HS-27A (cell line): Measurements from ENCODE around the gene COG8.
"Not testable (repeated sequence)": the region's sequence is repeated elsewhere in the genome, so short reads cannot be mapped to it uniquely, and the experiment has no call there.

Source experiments
- DNase-seq: peaks from one replicate; pipeline ENCODE4 v3.0.0-alpha.2; 2012; ENCODE audit warnings: low read depth, missing footprints

Gene COG8, protein sequence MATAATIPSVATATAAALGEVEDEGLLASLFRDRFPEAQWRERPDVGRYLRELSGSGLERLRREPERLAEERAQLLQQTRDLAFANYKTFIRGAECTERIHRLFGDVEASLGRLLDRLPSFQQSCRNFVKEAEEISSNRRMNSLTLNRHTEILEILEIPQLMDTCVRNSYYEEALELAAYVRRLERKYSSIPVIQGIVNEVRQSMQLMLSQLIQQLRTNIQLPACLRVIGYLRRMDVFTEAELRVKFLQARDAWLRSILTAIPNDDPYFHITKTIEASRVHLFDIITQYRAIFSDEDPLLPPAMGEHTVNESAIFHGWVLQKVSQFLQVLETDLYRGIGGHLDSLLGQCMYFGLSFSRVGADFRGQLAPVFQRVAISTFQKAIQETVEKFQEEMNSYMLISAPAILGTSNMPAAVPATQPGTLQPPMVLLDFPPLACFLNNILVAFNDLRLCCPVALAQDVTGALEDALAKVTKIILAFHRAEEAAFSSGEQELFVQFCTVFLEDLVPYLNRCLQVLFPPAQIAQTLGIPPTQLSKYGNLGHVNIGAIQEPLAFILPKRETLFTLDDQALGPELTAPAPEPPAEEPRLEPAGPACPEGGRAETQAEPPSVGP

DNA sequence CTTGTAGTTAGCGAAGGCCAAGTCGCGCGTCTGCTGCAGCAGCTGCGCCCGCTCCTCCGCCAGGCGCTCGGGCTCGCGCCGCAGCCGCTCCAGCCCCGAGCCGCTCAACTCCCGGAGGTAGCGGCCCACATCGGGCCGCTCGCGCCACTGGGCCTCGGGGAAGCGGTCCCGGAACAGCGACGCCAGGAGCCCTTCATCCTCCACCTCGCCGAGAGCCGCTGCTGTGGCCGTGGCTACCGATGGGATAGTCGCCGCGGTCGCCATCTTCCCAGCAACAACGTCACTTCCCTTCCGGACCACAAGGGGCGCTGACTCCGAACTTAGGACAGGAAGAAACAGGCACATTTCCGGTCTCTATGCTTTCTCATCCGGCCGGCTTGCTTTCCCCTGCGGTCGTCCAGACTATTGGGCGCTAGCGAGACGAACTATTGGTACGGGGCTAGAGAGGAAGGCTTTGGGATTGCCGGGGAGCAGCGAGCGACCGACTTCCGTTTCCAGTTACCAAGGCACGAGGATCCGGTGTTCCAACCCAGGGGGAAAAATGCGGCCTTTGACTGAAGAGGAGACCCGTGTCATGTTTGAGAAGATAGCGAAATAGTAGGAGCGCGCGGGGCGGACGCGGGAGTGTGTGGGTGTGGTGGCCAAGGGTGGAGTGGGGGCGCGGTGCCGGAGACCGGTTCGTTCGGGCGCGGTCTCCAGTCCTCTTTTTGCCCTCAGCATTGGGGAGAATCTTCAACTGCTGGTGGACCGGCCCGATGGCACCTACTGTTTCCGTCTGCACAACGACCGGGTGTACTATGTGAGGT, at the start of gene COG8, which contains the start of gene NIP7:
COG8 (minus strand) TSS at position 276 of the 806 bp plus-strand sequence; CDS start at position 264, 12 bp downstream.
NIP7 (plus strand) TSS at position 484 of the 806 bp plus-strand sequence; CDS start at position 542, 58 bp downstream.
- peak; percentile 96 for DNase-seq

DNA sequence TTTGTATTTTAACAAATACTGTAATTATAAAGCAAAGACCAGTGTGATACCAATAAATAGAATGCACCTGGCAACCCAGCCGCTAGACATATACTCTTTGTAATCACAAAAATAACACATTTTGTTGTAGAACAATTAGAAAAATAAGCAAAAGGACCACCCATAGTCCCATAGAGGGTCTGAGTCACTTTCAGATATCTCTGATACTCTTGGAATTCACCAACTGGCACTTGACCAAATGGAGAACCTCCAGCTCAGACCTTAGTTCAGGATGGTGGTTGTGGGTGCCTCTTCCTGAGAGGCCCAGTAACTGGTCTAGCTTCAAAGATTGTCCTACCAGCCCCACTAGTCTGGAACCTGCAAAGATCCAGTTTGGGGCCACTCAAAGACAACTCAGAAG, 47.2 kb upstream of the COG8 start:
- DNase-seq: peak; percentile 65

DNA sequence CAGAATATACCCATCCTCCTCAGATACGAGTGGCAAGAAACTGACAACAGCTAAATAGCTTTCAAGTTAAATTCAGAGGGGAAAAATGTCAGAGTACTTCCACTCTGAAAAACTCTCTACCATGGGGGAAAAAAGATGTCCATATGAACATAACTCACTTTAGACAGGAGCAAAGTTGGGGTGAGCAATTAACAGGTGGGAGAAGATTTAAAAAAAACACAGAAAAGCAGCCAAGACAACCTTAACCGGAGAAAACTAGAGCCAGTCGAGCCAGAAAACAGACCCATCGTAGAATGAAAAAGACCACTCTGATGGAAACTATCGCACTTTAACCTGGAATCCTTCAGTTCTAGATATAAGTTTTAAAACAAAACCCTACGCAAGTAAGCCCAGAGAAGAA, 45.6 kb upstream of the COG8 start:
- no peak for DNase-seq

DNA sequence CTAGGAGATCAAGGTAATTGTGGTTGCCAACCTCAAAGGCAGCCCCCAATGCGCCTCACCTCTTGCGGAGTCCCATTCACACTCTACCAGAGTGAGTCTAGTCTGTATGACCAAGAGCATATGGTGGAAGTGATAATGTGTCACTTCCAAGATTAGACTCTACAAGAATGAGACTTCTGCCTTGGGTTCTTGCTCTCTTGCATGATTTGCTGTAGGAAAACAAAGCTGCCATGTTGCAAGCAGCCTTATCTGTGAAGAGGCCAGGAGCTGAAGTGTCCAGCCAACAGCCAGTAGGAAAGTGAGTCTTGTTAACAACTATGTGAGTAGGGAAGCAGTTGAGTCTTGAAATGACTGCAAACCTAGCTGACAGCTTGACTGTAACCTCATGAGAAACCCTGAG, 43.1 kb upstream of the COG8 start:
- DNase-seq: no peak

DNA sequence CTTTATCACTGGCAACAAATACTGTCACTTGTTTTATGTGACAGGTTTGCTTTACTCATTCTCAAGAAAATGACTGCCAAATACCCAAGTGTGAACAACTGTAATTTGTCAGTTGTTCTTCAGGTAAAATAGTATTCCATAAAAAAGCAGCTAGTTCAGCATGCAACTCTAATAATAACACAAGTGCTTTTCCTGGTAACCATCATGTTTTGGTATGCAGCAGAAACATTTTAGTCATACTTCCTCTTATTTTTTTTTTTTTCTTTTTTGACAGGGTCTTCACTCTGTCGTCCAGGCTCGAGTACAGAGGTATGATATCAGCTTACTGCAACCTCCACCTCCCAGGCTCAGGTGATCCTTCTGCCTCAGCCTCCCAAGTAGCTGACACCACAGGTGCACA, 41.9 kb upstream of the COG8 start:
- no peak for DNase-seq

DNA sequence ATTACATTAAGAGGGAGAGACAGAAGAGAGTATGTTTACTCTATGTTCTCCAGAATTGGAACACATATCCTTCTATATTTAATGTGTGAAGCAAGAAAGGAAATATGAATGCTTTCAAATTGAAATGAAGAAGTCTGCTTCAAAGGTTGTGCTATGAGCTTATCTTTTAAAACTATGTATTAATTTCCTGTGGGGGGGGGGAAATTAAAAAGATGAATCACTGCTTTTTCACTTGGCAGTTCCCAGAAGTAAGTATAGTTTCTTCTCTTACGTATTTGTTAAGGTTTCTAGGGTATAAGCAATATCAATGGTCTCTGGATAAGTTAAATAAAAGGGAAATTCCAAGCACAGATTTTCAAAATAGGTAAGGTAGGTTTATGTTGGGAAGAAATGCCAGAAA, 39.4 kb upstream of the COG8 start:
- DNase-seq: no peak

DNA sequence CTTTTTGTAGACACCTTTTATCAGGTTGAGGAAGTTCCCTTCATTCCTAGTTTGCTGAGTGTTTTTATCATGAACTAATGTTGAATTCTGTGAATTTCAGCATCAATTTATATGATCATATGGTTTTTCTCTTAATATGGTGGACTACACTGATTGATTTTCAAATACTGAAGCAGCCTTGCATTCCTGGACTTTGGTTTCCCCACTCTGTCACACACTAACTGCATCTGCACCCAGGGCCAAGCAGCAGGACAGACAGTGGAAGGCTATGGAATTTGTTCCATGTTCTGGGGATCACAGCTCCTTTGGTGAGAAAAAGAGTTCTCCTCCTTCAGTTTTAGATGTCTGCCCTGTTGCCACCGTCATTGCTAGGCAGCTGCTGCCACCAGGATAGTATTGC, 38.7 kb upstream of the COG8 start:
- no peak for DNase-seq

DNA sequence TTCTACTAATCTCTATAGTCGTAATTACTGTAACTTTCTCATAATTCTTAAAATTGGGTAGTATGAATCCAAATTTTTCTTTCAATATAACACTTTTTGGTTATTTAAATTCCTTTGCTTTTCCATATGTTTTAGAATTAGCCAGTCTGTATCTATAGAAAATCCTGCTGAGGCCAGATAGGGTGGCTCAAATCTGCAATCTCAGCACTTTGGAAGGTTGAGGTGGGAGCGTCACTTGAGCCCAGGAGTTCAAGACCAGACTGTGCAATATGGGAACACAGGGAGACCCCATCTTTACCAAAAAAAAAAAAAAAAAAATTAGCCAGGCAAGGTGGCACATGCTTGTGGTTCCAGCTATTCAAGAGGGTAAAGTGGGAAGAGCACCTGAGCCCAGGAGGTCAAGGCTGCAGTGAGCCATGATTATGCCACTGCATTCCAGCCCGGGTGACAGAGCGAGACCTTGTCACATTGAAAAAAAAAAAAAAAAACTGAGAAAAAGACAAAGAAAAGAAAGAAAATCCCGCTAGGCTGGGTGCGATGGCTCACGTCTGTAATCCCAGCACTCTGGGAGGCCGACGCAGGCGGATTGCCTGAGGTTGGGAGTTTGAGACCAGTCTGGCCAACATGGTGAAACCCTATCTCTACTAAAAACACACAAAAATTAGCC, 37.2 kb upstream of the COG8 start:
- no peak for DNase-seq

DNA sequence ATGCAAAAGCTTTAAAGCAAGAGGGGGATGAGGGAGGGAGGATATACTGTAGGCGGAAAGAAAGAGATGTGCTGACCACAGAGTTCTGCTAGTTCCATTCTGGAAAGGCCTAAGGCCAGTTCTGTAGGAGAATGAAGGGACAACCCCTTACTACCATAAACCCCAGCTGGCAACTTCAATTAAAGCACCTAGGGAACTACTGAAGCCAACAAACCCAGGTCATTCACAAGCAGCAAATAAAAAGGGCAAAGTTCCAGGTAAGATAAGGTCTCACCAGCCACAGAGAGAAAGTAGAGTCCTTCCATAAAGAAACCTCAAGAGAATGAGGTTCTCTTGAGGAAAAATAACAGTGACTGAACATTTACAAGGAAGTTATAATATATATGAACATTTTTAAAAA, 33.7 kb upstream of the COG8 start:
- no peak for DNase-seq

DNA sequence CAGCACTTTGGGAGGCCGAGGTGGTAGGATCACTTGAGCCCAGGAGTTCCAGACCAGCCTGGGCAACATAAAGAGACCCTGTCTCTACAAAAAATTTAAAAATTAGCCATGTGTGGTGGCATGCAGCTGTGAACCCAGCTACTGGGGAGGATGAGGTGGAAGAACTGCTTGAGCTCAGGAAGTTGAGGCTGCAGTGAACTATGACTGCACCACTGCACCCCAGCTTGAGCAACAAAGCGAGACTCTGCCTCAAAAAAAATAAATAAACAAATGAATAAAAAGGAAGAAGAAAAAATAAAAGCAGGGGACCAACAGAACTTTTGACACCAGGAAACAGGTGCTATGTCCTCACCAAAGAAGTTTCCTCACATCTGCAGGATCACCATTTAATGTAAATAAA, 32.2 kb upstream of the COG8 start:
- no peak for DNase-seq

DNA sequence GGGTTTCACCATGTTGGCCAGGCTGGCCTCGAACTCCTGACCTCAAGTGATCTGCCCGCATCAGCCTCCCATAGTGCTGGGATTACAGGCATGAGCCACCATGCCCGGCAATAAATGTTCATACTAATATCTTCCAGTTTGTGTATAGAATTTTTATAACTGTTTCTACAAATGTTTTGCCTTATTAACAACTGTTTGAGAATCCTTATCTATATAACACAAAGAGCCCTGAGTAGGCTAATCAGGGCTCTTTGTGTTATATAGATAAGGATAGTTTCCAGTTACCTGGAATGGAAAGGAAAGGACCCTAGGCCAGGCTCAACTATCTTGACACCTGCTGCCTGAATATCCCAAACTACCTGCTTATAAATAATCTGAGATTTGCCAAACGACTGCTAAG, 29.5 kb upstream of the COG8 start:
- no peak for DNase-seq

DNA sequence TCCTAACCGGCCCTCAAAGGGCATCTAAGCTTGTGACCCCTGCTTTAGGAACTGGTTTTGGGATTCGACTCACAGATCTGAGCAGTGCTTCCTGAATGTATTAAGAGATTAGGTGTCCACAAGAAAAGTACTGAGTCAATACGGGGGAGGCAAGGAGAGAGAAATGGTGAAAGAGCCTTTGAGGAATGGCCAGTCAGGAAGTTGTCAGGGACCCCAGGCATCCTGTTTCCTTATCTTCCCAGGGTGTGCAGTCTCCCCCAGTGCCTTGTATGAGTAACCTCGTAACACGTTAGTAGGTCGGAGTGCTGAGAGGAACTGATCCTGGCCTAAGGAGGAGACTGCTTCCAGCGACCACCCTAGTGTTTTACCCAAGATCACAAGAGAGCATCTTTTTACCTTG, 28.6 kb upstream of the COG8 start:
- DNase-seq: no peak

DNA sequence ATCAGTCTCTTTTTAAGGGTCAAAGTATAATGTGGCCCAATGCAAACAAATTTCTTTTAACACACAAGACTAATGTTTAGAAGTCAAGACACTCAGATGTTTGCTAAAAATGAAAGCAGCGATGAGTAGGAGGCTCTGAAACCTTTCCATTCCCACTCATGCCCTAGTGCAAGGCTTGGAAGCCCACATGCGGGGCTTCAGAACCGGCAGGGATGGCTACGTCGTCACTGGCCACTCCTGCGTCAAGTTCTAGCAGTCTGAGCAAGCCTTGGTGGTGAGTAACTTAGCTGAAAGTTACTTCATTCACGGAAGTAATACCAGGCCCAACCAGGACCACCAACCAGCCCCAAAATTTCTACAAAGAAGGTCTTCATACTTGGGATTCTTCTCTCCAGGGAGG, 27.1 kb upstream of the COG8 start:
- DNase-seq: no peak

DNA sequence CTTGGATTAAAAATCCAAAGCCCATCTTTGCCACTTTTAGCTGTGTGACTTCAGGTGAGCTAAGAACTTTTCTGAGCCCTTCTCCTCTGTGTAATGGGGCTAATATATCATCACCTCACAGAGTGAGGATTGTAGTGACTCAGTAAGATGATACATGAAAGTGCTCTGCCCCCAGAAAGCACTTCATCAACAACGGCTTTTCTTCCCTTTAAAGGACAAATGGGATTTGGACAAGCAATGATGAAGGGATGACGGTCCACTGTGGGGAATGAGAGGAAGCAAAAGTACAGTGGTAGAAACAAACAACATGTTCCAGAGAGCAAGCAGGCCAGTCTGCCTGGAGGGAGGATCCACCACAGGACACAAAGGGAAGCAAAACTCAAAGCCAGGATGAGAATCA, 26.5 kb upstream of the COG8 start:
- no peak for DNase-seq

DNA sequence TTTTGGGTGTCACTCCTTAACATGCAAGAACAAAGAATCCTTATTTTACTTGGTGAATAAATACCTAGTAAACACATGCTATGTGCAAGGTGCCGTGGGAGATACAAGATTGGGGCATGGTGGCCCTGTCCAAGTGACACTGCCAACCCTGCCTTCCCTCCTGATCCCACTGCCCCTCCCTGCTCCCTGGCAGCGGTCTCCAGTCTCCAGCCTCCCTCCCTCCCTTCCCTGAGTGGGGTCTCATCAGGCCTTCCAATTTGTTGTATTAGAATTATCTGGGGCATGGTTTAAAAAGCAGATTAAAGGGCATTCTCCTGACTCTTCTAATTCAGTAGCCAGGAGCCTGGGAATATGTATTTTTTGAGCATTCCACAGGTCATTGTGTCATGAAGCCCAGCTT, 24.7 kb upstream of the COG8 start:
- no peak for DNase-seq

DNA sequence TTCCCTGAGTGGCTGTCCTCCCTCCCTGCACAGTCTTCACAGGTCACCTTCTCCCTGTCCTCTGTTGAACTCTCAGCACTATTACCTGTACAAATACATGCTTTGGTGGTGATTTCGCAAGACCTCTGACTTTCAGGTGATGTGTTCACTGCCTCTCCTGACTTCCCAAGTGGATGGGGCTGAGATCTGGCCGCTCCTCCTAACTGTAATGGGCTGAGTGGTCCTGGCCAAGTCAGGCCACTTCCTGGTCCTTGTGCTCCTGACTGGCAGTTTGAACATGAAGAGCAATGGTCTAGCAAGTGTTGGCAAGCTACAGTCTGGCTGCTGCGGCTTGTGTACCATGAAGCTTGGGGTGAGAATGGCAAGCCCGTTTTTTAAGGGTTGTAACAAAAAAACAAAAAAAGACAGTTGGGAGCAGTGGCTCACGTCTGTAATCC, 23.9 kb upstream of the COG8 start:
- no peak for DNase-seq

DNA sequence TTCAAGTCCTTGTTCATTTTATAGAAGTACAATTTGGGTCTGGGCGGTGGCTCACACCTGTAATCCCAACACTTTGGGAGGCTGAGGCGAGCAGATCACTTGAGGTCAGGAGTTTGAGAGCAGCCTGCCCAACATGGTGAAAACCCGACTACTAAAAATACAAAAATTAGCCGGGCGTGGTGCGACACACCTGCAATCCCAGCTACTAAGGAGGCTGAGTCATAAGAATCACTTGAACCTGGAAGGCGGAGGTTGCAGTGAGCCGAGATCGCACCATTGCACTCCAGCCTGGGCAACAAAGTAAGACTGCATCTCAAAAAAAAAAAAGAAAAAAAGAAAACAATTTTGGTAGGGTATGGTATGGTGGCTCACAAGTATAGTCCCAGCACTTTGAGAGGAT, 20.7 kb upstream of the COG8 start:
- not testable (repeated sequence) for DNase-seq

DNA sequence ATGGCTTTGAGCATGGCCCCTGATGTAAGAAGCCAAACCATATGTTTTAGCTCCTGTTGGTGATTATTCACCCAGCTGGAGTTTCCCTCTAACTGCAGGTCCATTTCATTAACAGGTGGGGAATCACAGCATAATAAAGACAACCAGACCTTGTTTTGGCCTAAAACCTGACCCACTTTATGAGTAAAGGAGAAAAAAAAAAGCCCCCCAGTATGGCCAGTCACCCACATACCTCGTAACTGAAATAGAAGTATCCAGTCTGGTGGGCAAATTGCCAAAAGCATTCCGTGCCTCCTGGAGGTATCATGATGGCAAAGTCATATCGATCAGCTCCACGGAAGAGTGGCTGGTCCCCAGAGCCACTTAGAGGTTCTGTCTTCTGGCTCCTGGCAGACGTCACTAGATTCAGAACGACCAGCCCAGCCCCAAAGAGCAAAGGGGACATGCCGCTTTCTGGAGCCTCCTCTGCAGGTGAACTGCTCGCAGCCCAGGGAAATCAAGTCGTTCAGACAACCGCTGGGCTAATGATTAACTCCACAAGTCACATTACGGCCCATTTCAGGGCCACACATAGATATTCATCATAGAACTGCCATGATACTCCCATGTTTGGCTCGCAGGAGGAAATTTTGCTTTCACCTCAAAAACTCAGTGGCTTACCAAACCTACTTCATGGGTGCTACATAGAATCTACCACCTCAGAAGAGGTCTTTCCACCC, 12.1 kb upstream of the COG8 start, which contains the start of gene TMED6:
TMED6 (minus strand) TSS at position 478 of the 719 bp plus-strand sequence; CDS start at position 445, 33 bp downstream.
- DNase-seq: no peak

DNA sequence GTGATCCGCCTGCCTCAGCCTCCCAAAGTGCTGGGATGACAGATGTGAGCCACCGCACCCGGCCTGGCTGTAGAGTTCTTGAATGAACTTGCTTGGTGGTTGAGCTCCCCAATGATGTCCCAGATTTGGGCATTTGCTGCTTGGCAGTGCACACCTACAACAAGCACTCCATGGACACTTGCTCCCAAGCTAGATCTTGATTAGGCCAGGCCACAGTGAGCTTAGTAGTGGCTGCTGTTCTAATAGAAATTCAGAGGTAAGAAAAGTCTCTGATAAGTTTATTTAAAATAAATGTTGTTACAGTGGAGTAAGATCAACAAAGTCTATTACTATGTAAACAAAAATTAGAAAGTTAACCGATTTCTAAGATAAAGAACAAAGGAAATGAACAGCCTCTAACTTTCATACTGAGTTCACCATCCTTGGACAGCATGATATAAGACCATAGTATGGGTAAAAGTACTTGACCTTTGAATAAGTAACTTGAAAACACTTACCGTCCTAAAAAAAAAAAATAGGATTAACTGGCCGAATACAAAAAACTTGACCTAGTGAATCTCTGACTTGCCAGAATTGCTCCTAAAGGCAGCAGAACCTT, 11.3 kb upstream of the COG8 start:
- no peak for DNase-seq

DNA sequence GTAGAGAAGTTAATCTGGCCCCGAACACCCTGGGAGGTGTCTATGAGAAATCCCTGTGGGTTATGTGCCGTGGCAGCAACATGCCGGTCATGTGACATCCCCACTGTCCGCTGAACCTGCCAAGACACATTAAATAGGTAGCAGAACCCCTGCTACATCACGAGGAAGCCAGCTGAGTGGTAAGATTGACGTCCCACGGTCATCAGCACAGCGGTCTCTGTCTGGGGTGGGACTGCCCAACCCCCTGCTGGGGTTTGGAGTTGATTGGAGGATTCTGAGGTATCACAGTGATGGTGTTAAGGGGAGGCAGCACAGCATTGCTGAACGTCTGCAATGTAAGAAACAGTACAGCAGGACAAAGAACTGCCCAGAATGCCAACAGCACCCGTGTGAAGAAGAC, 10.2 kb upstream of the COG8 start:
- no peak for DNase-seq

DNA sequence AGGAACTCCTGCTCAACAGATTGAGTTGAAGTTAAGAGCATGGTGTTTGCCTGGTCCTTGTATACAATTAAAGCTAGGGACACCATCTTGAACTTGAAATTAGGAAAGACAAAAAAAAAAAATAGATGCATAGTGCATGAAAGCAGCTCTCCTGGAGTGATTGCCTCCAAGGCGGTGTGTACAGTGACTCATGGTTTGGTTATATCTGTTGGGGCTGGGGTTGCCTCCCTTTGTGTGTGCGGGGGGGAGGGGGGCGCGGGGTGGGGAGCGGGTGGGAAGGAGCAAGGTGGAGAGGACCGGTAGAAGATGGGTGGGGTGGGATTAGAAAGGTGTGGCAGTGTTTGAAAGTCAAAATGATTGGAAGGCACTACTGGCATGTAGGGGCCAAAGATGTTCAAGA, 8.9 kb upstream of the COG8 start:
- DNase-seq: no peak
